GM12865 (cell line): ENCODE measurements around the gene ZNF579.

Experiments used
- DNase-seq: peaks from one replicate; pipeline ENCODE4 v3.0.0; 2010; ENCODE audit warnings: low read depth
- H3K4me3 ChIP-seq: 2 replicates; pipeline ENCODE4 v1.5.1; 2011; ENCODE audit warnings: mild to moderate bottlenecking, low read depth, low read length, control low read depth
- CTCF ChIP-seq: IDR thresholded peaks from 2 replicates; pipeline ENCODE4 v1.5.1; 2011; ENCODE audit warnings: low read length, control low read depth, low read depth, inconsistent platforms; ENCODE audit not compliant: insufficient read depth; ENCODE audit errors: missing control alignments

The ZNF579 gene

GRCh38 chr19:55539090-55539984, 41.3 kb downstream of the ZNF579 start:
- TF ChIP-seq CTCF = no peak
- no peak for DNase-seq
- no peak overlapping the region for H3K4me3 ChIP-seq

GRCh38 chr19:55538132-55538531, 42.5 kb downstream of the ZNF579 start:
- DNase-seq = no peak
- TF ChIP-seq CTCF = no peak

GRCh38 chr19:55537741-55538111, 42.9 kb downstream of the ZNF579 start:
- no peak for DNase-seq
- TF ChIP-seq CTCF = no peak
- H3K4me3 ChIP-seq = no peak overlapping the region

More at GRCh38 chr19:55538132-55538531, 42.5 kb downstream of the ZNF579 start:
- no peak overlapping the region for H3K4me3 ChIP-seq

- no peak for TF ChIP-seq CTCF
- no peak for DNase-seq
- no peak within 1 kb of the TSS for H3K4me3 ChIP-seq
Observed at GRCh38 chr19:55536951-55537740, 43.5 kb downstream of the ZNF579 start, which contains the start of gene SBK2. SBK2 (minus strand) TSS chr19:55537133; CDS start chr19:55536294, 839 bp downstream.

- no peak overlapping the region for H3K4me3 ChIP-seq
- TF ChIP-seq CTCF = no peak
- DNase-seq = no peak
Observed at GRCh38 chr19:55536366-55536765, 44.3 kb downstream of the ZNF579 start.

GRCh38 chr19:55535965-55536350, 44.7 kb downstream of the ZNF579 start:
- no peak overlapping the region for H3K4me3 ChIP-seq
- no peak for DNase-seq
- no peak for TF ChIP-seq CTCF
